HCT116 (cell line): ENCODE results near the gene NOC4L. TPM values are rescaled to one million over a fixed set of nuclear protein-coding genes. Genes with fewer than 3 reads are reported as not detected.

Experiments
- ATAC-seq: fragments of 200-7000 bp; cut with Tn5 transposase; 2 replicates; pipeline ENCODE4 v1.9.1; 2020; ENCODE audit warnings: mild to moderate bottlenecking, moderate library complexity
- BruUV-seq: library from RNA; stranded (reverse); fragments of 400-500 nt; replicated peaks from 2 replicates; lab custom pipeline; 2021; lab: Mats Ljungman, UMichigan
- CTCF ChIA-PET: fragments of 300-600 bp; sonication (Branson Sonifier 250); formaldehyde crosslinking; loops from one replicate; lab custom pipeline; 2021; ENCODE audit warnings: antibody characterized with exemption; lab: Charles Lee
- POLR2A ChIA-PET: fragments of 300-600, 350-600 bp; sonication (Branson Sonifier 250); formaldehyde crosslinking; loops from one replicate; lab custom pipeline; 2021; ENCODE audit warnings: antibody characterized with exemption; lab: Charles Lee
- RAD21 ChIA-PET, 2 experiments: fragments of 300-600 bp; sonication (Branson Sonifier 250); formaldehyde crosslinking; loops; one replicate each; lab custom pipeline; 2023; ENCODE audit warnings: low total read pairs in 2 of 2; ENCODE audit not compliant: uncharacterized antibody in 2 of 2, unreplicated experiment in 2 of 2, low non-redundant PET in 1 of 2; lab: Charles Lee
- DNase-seq: peaks from one replicate; pipeline ENCODE4 v3.0.0-alpha.2; 2010; ENCODE audit warnings: low read depth, low spot score
- H2AFZ ChIP-seq: fragments of 200-600 bp; shearing (Covaris generic), sonication (generic); 2 replicates; pipeline ENCODE4 v1.6.1; 2017; ENCODE audit warnings: low read depth, mixed run types, mixed read lengths, antibody characterized with exemption, low read length; ENCODE audit not compliant: poor library complexity, severe bottlenecking
- H3K27ac ChIP-seq: 2 replicates; pipeline ENCODE4 v1.5.1; 2012; ENCODE audit warnings: low read depth, low read length
- H3K27me3 ChIP-seq: fragments of 200-600 bp; sonication (generic); 2 replicates; pipeline ENCODE4 v1.6.1; 2016; ENCODE audit warnings: mixed run types, low read length, mixed read lengths; ENCODE audit not compliant: insufficient read depth
- H3K36me3 ChIP-seq, 2 experiments: fragments of 200-500 bp in 1 of 2; fragments of 200-600 bp in 1 of 2; sonication (Bioruptor generic) in 1 of 2; sonication (generic) in 1 of 2; 2 replicates each; pipeline versions ENCODE4 v1.5.1 to v1.6.1; 2014 to 2016; ENCODE audit warnings: low read length in 2 of 2, inconsistent platforms in 1 of 2, mixed read lengths in 1 of 2, mixed run types in 1 of 2; ENCODE audit not compliant: insufficient read depth in 2 of 2, control insufficient read depth in 1 of 2
- H3K4me1 ChIP-seq, 2 experiments: fragments of 200-600 bp in 1 of 2; sonication (generic) in 1 of 2; 2 replicates each; pipeline versions ENCODE4 v1.5.1 to v1.6.1; 2012 to 2017; ENCODE audit warnings: low read length in 2 of 2, inconsistent platforms in 1 of 2, mild to moderate bottlenecking in 1 of 2, mixed read lengths in 1 of 2, mixed run types in 1 of 2, moderate library complexity in 1 of 2; ENCODE audit not compliant: insufficient read depth in 2 of 2, control insufficient read depth in 1 of 2
- H3K4me2 ChIP-seq: fragments of 200-600 bp; sonication (generic); 2 replicates; pipeline ENCODE4 v1.6.1; 2017; ENCODE audit warnings: mixed run types, low read length, mixed read lengths
- H3K4me3 ChIP-seq, 2 experiments: fragments of 200-600 bp in 1 of 2; sonication (generic) in 1 of 2; replicated peaks in 1 of 2; 2 replicates each; pipeline ENCODE4 v1.5.1; 2011 to 2016; ENCODE audit warnings: low read length in 2 of 2, control low read depth in 1 of 2, low read depth in 1 of 2, mild to moderate bottlenecking in 1 of 2, mixed read lengths in 1 of 2, mixed run types in 1 of 2
- H3K79me2 ChIP-seq: fragments of 200-600 bp; sonication (generic); 2 replicates; pipeline ENCODE4 v1.6.1; 2017; ENCODE audit warnings: mild to moderate bottlenecking, mixed run types, low read length, moderate library complexity, mixed read lengths; ENCODE audit not compliant: insufficient read depth
- H3K9ac ChIP-seq: fragments of 200-600 bp; sonication (generic); 2 replicates; pipeline ENCODE4 v1.6.1; 2016; ENCODE audit warnings: low read length, mixed read lengths
- H3K9me2 ChIP-seq: fragments of 200-600 bp; sonication (generic), shearing (Covaris generic); 2 replicates; pipeline ENCODE4 v1.6.1; 2017; ENCODE audit warnings: mixed run types, mild to moderate bottlenecking, moderate library complexity; ENCODE audit not compliant: insufficient read depth
- H3K9me3 ChIP-seq, 2 experiments: fragments of 200-500 bp in 1 of 2; fragments of 200-600 bp in 1 of 2; sonication (Bioruptor generic) in 1 of 2; sonication (generic) in 1 of 2; 2 replicates each; pipeline ENCODE4 v1.6.1; 2014 to 2017; ENCODE audit warnings: low read length in 2 of 2, mixed read lengths in 2 of 2, inconsistent platforms in 1 of 2, low read depth in 1 of 2, mild to moderate bottlenecking in 1 of 2, mixed run types in 1 of 2, moderate library complexity in 1 of 2; ENCODE audit not compliant: control insufficient read depth in 1 of 2, insufficient read depth in 1 of 2
- H4K20me1 ChIP-seq: fragments of 200-600 bp; sonication (generic), shearing (Covaris generic); 2 replicates; pipeline ENCODE4 v1.6.1; 2017; ENCODE audit warnings: mixed run types, mild to moderate bottlenecking, moderate library complexity; ENCODE audit not compliant: insufficient read depth
- CEBPB ChIP-seq: IDR thresholded peaks from 2 replicates; pipeline ENCODE4 v1.6.1; 2012; ENCODE audit warnings: low read depth
- EGR1 ChIP-seq: IDR thresholded peaks from 2 replicates; pipeline ENCODE4 v1.6.1; 2012; ENCODE audit warnings: low read depth
- ELF1 ChIP-seq: IDR thresholded peaks from 2 replicates; pipeline ENCODE4 v1.6.1; 2012; ENCODE audit warnings: low read depth, borderline replicate concordance
- EZH2 ChIP-seq: fragments of 200-600 bp; sonication (generic); IDR thresholded peaks from 2 replicates; pipeline ENCODE4 v1.6.1; 2017; ENCODE audit warnings: antibody characterized with exemption, mixed run types
- JUND ChIP-seq: IDR thresholded peaks from 2 replicates; pipeline ENCODE4 v1.6.1; 2012
- POLR2A ChIP-seq: IDR thresholded peaks from 2 replicates; pipeline ENCODE4 v1.7.0; 2011; ENCODE audit warnings: borderline replicate concordance; ENCODE audit not compliant: insufficient read depth, insufficient read length; ENCODE audit errors: extremely low read depth
- POLR2AphosphoS5 ChIP-seq: IDR thresholded peaks from 2 replicates; pipeline ENCODE4 v1.6.1; 2011; ENCODE audit warnings: mild to moderate bottlenecking, low read depth, low read length, moderate library complexity
- SIN3A ChIP-seq: IDR thresholded peaks from 2 replicates; pipeline ENCODE4 v1.6.1; 2012; ENCODE audit warnings: low read depth
- SP1 ChIP-seq: IDR thresholded peaks from 2 replicates; pipeline ENCODE4 v1.6.1; 2012; ENCODE audit warnings: low read depth
- SRF ChIP-seq: IDR thresholded peaks from 2 replicates; pipeline ENCODE4 v1.6.1; 2012; ENCODE audit warnings: low read depth
- TCF7L2 ChIP-seq: IDR thresholded peaks from 2 replicates; pipeline ENCODE4 v1.7.0; 2011; ENCODE audit warnings: borderline replicate concordance, inconsistent platforms; ENCODE audit not compliant: insufficient read depth, insufficient read length; ENCODE audit errors: extremely low read depth
- YY1 ChIP-seq: IDR thresholded peaks from 2 replicates; pipeline ENCODE4 v1.6.1; 2011; ENCODE audit warnings: low read length, low read depth, moderate library complexity, mild to moderate bottlenecking; ENCODE audit not compliant: insufficient replicate concordance; ENCODE audit errors: extremely low read depth
- ZFX ChIP-seq: fragments of 450-650 bp; IDR thresholded peaks from 2 replicates; pipeline ENCODE4 v1.6.1; 2017
- intact Hi-C: fragments of 100-400 bp; cut with micrococcal nuclease; formaldehyde crosslinking; loops from 2 replicates; pipeline ENCODE4 v1.10.0; 2022
- total RNA-seq: library from RNA; stranded (reverse); gene quantifications from one replicate; pipeline ENCODE4 v1.2.1, GENCODE V29; 2021; ENCODE audit not compliant: unreplicated experiment
- TF ChIP-seq, protein P1 (sequence below): IDR thresholded peaks from 2 replicates; pipeline ENCODE4 v1.6.1; 2011; ENCODE audit warnings: mild to moderate bottlenecking, low read length, moderate library complexity; ENCODE audit not compliant: insufficient replicate concordance; ENCODE audit errors: extremely low read depth
- TF ChIP-seq, protein P2 (sequence below), 3 experiments: fragments of 200-600 bp in 1 of 3; sonication (generic) in 1 of 3; IDR thresholded peaks in 2 of 3; conservative IDR thresholded peaks in 1 of 3; 2 replicates each; pipeline ENCODE4 v1.5.1; 2012 to 2017; ENCODE audit warnings: low read depth in 2 of 3, low read length in 2 of 3, antibody characterized with exemption in 1 of 3, borderline replicate concordance in 1 of 3, control low read depth in 1 of 3, mild to moderate bottlenecking in 1 of 3, mixed read lengths in 1 of 3, mixed run types in 1 of 3, moderate library complexity in 1 of 3; ENCODE audit not compliant: insufficient read depth in 1 of 3
- TF ChIP-seq, protein P3 (sequence below): IDR thresholded peaks from 2 replicates; pipeline ENCODE4 v1.6.1; 2012

Gene NOC4L
- total RNA-seq, 1 experiment from 2014 or later: 47.6 TPM

DNA sequence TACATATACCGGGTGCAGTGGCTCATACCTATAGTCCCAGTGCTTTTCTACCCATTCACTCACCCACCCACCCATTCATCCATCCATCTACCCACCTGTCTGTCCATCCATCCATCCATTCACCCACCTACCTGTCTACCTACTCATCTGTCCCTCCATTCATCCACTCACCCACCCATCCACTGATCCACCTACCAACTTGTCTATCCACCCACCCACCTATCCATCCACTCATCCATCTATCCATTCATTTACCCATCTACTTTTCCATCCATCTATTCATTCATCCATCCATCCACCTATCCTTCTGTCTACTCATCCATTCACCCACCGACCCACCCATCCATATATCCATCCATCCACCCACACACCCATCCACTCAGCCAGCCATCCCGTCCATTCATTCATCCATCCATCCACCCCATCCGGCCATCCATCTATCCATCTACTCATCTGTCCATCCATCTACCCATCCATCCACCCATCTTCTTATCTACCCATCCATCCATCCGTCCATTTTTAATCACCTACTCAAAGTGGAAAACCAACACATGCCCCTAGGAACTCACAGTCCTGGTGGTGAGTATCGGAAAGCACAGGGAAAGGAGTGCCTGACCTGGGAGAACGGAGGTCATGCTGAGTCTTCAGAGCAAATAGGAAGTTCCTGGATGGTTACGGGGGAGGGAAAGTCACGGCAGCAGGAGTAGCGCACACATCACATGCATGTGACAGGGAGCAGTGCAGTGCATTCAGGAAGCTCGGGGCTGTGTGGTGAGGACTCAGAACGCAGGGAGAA is 20.1 kb upstream of the NOC4L start:
- CTCF ChIA-PET: no interaction called here

More for the DNA sequence above, 20.1 kb upstream of the NOC4L start:
- no peak for ATAC-seq
- RAD21 ChIA-PET: no interaction called here
- no peak overlapping the region for H3K4me3 ChIP-seq
- H3K79me2 ChIP-seq: no peaks in the 10 kb centered on the region
- H3K27ac ChIP-seq: no peak overlapping the region
- H3K9ac ChIP-seq: no peak overlapping the region
- intact Hi-C loops: no loop called here
- DNase-seq: no peak
- H3K4me2 ChIP-seq: no peak overlapping the region
- H4K20me1 ChIP-seq: no peaks in the 10 kb centered on the region
- H3K9me3 ChIP-seq: no peaks in the 10 kb centered on the region
- H2AFZ ChIP-seq: no peak overlapping the region
- no peak for TF ChIP-seq ELF1
- no peak for TF ChIP-seq CEBPB
- no peak for TF ChIP-seq YY1
- TF ChIP-seq JUND: no peak
- TF ChIP-seq TCF7L2: no peak
- TF ChIP-seq POLR2A: no peak
- TF ChIP-seq POLR2AphosphoS5: no peak
- TF ChIP-seq, protein P1, sequence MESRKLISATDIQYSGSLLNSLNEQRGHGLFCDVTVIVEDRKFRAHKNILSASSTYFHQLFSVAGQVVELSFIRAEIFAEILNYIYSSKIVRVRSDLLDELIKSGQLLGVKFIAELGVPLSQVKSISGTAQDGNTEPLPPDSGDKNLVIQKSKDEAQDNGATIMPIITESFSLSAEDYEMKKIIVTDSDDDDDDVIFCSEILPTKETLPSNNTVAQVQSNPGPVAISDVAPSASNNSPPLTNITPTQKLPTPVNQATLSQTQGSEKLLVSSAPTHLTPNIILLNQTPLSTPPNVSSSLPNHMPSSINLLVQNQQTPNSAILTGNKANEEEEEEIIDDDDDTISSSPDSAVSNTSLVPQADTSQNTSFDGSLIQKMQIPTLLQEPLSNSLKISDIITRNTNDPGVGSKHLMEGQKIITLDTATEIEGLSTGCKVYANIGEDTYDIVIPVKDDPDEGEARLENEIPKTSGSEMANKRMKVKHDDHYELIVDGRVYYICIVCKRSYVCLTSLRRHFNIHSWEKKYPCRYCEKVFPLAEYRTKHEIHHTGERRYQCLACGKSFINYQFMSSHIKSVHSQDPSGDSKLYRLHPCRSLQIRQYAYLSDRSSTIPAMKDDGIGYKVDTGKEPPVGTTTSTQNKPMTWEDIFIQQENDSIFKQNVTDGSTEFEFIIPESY: no peak
- no peak for TF ChIP-seq SP1
- TF ChIP-seq, protein P2, sequence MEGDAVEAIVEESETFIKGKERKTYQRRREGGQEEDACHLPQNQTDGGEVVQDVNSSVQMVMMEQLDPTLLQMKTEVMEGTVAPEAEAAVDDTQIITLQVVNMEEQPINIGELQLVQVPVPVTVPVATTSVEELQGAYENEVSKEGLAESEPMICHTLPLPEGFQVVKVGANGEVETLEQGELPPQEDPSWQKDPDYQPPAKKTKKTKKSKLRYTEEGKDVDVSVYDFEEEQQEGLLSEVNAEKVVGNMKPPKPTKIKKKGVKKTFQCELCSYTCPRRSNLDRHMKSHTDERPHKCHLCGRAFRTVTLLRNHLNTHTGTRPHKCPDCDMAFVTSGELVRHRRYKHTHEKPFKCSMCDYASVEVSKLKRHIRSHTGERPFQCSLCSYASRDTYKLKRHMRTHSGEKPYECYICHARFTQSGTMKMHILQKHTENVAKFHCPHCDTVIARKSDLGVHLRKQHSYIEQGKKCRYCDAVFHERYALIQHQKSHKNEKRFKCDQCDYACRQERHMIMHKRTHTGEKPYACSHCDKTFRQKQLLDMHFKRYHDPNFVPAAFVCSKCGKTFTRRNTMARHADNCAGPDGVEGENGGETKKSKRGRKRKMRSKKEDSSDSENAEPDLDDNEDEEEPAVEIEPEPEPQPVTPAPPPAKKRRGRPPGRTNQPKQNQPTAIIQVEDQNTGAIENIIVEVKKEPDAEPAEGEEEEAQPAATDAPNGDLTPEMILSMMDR (IDR thresholded peaks at IDR 0.05 in 2 of 3, conservative IDR thresholded peaks at IDR 0.05 in 1 of 3; ENCODE audit: borderline replicate concordance in 1 of 3, insufficient read depth in 1 of 3, low read depth in 2 of 3, low read length in 2 of 3): no peak
- no peak for TF ChIP-seq SIN3A
- no peak for TF ChIP-seq EGR1
- no peak for TF ChIP-seq SRF
- TF ChIP-seq EZH2: no peak
- TF ChIP-seq, protein P3, sequence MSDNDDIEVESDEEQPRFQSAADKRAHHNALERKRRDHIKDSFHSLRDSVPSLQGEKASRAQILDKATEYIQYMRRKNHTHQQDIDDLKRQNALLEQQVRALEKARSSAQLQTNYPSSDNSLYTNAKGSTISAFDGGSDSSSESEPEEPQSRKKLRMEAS: no peak
- TF ChIP-seq ZFX: no peak
- POLR2A ChIA-PET: no interaction called here
- H3K36me3 ChIP-seq: peaks cover 0 to 6% of the 10 kb centered on the region in 2 experiments; a peak in 1 of 4 replicates
- BruUV-seq: no TSS peak
- no peaks in the 10 kb centered on the region for H3K27me3 ChIP-seq
- H3K4me1 ChIP-seq: no peaks in the 10 kb centered on the region
- no peaks in the 10 kb centered on the region for H3K9me2 ChIP-seq
